Measurements from ENCODE around the gene VPS26A.

DNA sequence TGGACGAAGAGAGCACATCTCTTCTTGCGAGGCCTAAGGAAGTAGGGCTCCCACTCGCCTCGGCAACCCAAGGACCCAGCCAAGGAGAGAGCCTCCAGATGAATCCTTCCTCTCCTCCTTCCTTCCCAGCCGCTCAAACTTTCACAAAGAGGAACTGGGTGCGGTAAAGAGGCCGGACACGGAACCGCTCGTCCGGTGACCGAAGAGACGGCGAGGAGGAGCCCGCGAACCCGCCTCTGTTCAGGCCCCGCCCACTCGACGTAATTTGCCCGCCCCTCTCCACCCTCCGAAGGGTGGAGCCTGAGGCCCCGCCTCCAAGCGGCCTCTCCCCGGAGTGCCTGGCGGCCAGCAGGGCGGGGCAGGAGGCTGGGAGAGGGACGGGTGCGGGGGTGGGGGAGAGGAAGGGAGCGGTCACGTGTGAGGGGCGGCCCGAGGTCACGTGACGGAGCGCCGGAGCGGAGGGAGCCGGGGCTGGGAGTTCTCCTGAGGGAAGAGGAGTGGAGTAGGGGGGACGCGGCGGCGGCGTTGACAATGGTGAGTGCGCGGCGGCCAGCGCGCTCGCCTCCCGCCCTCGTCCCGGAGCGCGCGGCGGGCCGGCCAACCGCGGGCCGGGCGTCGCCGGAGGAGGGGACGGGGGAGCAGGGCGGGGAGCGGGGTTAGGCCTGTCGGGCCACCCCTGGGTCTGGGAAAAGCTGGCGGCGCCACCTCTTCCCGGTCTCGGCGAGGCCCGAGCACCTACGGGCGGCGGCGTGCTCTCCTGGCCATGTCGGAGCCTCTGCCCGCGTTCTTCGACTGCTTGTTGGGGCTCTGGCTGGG lies at the start of gene VPS26A:
- TF ChIP-seq POLR2A (IDR thresholded peaks at IDR 0.05) (peak in 2 of 4 donors; percentile 86 to 92), EP300 (IDR thresholded peaks at IDR 0.05) (no peak), POLR2AphosphoS5 (IDR thresholded peaks at IDR 0.05) (peak; percentile 97 to 99 (median 97))
- TF ChIP-seq, protein P1, sequence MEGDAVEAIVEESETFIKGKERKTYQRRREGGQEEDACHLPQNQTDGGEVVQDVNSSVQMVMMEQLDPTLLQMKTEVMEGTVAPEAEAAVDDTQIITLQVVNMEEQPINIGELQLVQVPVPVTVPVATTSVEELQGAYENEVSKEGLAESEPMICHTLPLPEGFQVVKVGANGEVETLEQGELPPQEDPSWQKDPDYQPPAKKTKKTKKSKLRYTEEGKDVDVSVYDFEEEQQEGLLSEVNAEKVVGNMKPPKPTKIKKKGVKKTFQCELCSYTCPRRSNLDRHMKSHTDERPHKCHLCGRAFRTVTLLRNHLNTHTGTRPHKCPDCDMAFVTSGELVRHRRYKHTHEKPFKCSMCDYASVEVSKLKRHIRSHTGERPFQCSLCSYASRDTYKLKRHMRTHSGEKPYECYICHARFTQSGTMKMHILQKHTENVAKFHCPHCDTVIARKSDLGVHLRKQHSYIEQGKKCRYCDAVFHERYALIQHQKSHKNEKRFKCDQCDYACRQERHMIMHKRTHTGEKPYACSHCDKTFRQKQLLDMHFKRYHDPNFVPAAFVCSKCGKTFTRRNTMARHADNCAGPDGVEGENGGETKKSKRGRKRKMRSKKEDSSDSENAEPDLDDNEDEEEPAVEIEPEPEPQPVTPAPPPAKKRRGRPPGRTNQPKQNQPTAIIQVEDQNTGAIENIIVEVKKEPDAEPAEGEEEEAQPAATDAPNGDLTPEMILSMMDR (IDR thresholded peaks at IDR 0.05) = no peak

Data from stomach (tissue), 4 donors.